ENCODE measurements around the gene SLC35B1. TPM values are rescaled to one million over a fixed set of nuclear protein-coding genes. Genes with fewer than 3 reads are reported as not detected.
A peak's percentile ranks its signal among the peaks of the same experiment; 100 is the strongest.

The SLC35B1 gene
- 10 to 100 TPM; 25.0 to 42.2 TPM for polyA plus RNA-seq

DNA sequence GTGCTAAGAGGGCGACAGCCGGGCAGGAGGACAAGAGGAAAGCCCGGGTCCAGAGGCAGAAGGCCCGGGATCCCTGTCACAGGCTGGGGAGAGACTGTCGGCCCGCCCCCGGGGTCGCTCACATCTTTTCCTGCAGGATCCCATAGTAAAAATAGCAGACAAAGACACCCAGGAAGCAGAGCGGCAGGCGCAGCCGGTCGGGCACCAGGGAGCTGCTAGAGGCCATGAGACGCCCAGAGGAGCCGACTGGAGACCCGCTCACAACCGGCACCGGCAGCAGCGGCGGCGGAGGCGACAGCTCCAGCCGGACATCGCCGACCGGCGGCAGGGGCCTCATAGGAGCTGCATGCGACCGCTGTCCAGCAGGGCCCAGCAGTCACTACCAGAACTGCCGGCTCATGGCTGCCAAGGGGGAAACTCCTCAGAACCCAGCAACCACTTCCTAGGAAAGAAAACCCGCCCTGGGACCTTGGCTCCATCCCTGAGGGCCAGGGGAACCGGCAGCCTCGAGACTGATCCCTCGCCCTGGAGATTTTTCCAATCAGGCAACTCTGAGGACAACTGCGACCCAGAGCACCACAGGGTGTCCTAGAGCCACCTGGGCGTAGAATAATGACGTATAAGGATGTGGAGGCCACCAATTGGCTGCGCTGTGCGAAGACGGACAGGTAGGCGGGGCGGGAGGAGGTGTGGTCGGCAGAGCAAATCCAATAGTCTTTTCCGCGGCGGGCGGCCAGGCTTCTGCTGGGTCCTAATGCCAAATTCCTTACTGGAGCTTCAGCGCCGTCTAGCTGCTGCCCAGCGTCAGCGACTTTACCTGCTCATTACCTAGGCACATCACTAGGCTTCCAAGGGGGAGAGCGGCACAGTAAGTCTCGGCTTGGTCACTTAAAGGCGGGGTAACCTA is at the start of gene SLC35B1:
SLC35B1 (minus strand) TSS at position 357 of the 907 bp plus-strand sequence; CDS start at position 226, 131 bp downstream.
- H3K4me3 ChIP-seq (ENCODE audit: low read depth in 1 of 2, low read length in 2 of 2), result peak within 1 kb of the TSS; percentile 74 to 96
- no peaks in the 10 kb centered on the region for H3K27me3 ChIP-seq (ENCODE audit: control insufficient read depth in 1 of 2, insufficient read depth in 2 of 2, low read length in 2 of 2)
- H3K27ac ChIP-seq (ENCODE audit: low read depth in 2 of 2, low read length in 1 of 2), result peak within 1 kb of the TSS; percentile 84 to 97
- H3K4me1 ChIP-seq (ENCODE audit: control insufficient read depth in 2 of 2, insufficient read depth in 2 of 2, low read length in 1 of 2), result peaks cover 2 to 4% of the 10 kb centered on the region in 2 donors
- 1% methylated on average over 53 of the region's 53 CpGs for WGBS, 2 donors
- peaks cover 14 to 20% of the 10 kb centered on the region in 2 donors for H3K36me3 ChIP-seq (ENCODE audit: control insufficient read depth in 2 of 2, insufficient read depth in 2 of 2, low read length in 1 of 2)
- no peaks in the 10 kb centered on the region for H3K9me3 ChIP-seq (ENCODE audit: control insufficient read depth in 2 of 2, insufficient read depth in 1 of 2, low read depth in 1 of 2, low read length in 1 of 2)

DNA sequence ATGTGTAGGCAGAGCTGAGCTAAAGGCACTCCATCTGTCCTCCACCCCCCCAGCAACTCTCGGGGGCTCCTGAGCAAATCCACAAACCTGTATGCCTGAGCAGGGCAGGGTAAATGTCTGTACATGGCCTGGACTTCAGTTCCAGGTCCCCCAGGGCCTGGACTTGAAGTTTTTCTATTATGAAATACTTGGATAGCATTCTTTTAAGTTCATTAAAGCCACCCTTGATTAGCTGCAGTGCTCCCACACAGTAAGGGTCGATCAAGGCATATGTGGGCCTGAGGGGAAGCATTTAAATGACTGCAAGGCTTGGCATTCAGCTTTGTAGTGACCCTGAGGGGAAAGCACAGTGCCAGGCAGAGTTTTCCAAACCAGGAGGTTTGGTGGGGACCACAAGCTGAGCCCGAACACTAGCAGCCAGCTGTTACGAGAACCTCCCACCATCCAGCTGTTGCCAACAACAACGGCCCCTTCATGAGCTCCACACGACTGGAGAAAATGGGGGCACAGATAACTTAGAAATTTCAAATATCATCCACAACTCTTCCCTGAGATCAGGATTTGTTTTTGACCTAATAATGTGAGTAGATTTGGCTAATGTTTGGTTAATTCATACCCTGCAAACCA is 49.5 kb upstream of the SLC35B1 start:
- no peak overlapping the region for H3K27ac ChIP-seq (ENCODE audit: low read depth in 2 of 2, low read length in 1 of 2)
- no peaks in the 10 kb centered on the region for H3K9me3 ChIP-seq (ENCODE audit: control insufficient read depth in 2 of 2, insufficient read depth in 1 of 2, low read depth in 1 of 2, low read length in 1 of 2)
- 73 to 74% methylated on average over 6 of the region's 6 CpGs for WGBS, 2 donors
- H3K27me3 ChIP-seq (ENCODE audit: control insufficient read depth in 1 of 2, insufficient read depth in 2 of 2, low read length in 2 of 2), result no peaks in the 10 kb centered on the region
- H3K4me1 ChIP-seq (ENCODE audit: control insufficient read depth in 2 of 2, insufficient read depth in 2 of 2, low read length in 1 of 2), result peaks cover 0 to 3% of the 10 kb centered on the region in 2 donors
- no peak overlapping the region for H3K4me3 ChIP-seq (ENCODE audit: low read depth in 1 of 2, low read length in 2 of 2)
- no peaks in the 10 kb centered on the region for H3K36me3 ChIP-seq (ENCODE audit: control insufficient read depth in 2 of 2, insufficient read depth in 2 of 2, low read length in 1 of 2)

GRCh38 chr17:49756323-49757150 is 48.8 kb upstream of the SLC35B1 start:
- H3K9me3 ChIP-seq (ENCODE audit: control insufficient read depth in 2 of 2, insufficient read depth in 1 of 2, low read depth in 1 of 2, low read length in 1 of 2), result no peaks in the 10 kb centered on the region
- no peaks in the 10 kb centered on the region for H3K27me3 ChIP-seq (ENCODE audit: control insufficient read depth in 1 of 2, insufficient read depth in 2 of 2, low read length in 2 of 2)
- H3K4me1 ChIP-seq (ENCODE audit: control insufficient read depth in 2 of 2, insufficient read depth in 2 of 2, low read length in 1 of 2), result peaks cover 0 to 3% of the 10 kb centered on the region in 2 donors
- no peak overlapping the region for H3K27ac ChIP-seq (ENCODE audit: low read depth in 2 of 2, low read length in 1 of 2)
- H3K4me3 ChIP-seq (ENCODE audit: low read depth in 1 of 2, low read length in 2 of 2), result no peak overlapping the region
- H3K36me3 ChIP-seq (ENCODE audit: control insufficient read depth in 2 of 2, insufficient read depth in 2 of 2, low read length in 1 of 2), result no peaks in the 10 kb centered on the region
- WGBS, 2 donors, result 88 to 92% methylated on average over 9 of the region's 9 CpGs

DNA sequence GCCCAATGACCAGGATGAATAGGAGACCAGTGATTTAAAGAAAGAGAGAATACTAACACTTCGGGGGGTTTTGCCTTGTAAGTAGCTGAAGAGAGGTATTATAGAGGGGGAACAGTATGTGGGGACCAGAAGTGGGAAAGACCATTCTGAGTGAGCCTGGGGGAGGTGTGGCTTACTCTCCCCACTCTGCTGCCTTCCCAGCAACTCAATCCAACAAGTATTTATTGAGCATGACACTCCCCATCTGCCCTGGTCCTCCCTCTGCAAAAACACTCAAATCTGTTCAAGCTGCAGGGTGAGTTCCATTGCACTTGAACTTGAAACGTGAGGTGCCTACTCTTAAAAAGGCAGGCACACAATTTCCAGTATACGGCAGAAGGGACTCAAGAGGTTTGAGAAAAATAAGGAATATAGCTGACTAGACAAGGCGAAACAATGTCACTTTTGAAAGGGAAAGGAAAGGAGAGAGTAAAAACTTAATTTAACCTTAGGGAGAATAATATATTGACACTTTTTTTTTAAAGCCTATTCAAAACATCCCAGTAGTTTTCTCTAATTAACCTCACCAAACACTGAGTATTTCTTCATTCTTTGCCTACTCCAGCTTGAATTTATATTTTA is 48.0 kb upstream of the SLC35B1 start:
- Histone ChIP-seq H3K36me3 (ENCODE audit: control insufficient read depth in 2 of 2, insufficient read depth in 2 of 2, low read length in 1 of 2) (no peaks in the 10 kb centered on the region), H3K4me3 (ENCODE audit: low read depth in 1 of 2, low read length in 2 of 2) (no peak overlapping the region), H3K9me3 (ENCODE audit: control insufficient read depth in 2 of 2, insufficient read depth in 1 of 2, low read depth in 1 of 2, low read length in 1 of 2) (no peaks in the 10 kb centered on the region), H3K4me1 (ENCODE audit: control insufficient read depth in 2 of 2, insufficient read depth in 2 of 2, low read length in 1 of 2) (peaks cover 0 to 3% of the 10 kb centered on the region in 2 donors), H3K27me3 (ENCODE audit: control insufficient read depth in 1 of 2, insufficient read depth in 2 of 2, low read length in 2 of 2) (no peaks in the 10 kb centered on the region), H3K27ac (ENCODE audit: low read depth in 2 of 2, low read length in 1 of 2) (no peak overlapping the region)
- WGBS, 2 donors, result 79 to 82% methylated on average over 4 of the region's 4 CpGs

DNA sequence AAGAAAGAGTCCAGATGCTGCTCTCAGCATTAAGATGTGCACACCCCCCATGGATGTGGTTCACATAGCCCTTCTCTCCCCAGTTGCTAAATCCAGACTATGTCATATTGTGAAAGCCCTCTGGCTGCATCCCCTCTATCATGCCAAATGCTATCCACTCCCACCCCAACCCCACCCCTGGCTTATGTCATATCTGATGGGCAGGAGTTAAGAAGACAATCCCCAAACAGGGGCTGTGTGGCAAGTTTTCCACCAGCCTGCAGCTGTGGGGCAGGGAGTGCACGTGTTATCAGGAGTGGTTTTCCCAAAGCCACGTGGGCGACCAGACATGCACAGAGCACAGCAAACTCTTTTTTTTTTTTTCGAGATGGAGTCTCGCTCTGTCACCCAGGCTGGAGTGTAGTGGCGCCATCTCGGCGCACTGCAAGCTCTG is 46.2 kb upstream of the SLC35B1 start:
- 69 to 81% methylated on average over 8 of the region's 8 CpGs for WGBS, 2 donors
- Histone ChIP-seq H3K4me3 (ENCODE audit: low read depth in 1 of 2, low read length in 2 of 2) (no peak overlapping the region), H3K36me3 (ENCODE audit: control insufficient read depth in 2 of 2, insufficient read depth in 2 of 2, low read length in 1 of 2) (no peaks in the 10 kb centered on the region), H3K9me3 (ENCODE audit: control insufficient read depth in 2 of 2, insufficient read depth in 1 of 2, low read depth in 1 of 2, low read length in 1 of 2) (no peaks in the 10 kb centered on the region), H3K27ac (ENCODE audit: low read depth in 2 of 2, low read length in 1 of 2) (no peak overlapping the region), H3K4me1 (ENCODE audit: control insufficient read depth in 2 of 2, insufficient read depth in 2 of 2, low read length in 1 of 2) (peaks cover 0 to 3% of the 10 kb centered on the region in 2 donors), H3K27me3 (ENCODE audit: control insufficient read depth in 1 of 2, insufficient read depth in 2 of 2, low read length in 2 of 2) (no peaks in the 10 kb centered on the region)

DNA sequence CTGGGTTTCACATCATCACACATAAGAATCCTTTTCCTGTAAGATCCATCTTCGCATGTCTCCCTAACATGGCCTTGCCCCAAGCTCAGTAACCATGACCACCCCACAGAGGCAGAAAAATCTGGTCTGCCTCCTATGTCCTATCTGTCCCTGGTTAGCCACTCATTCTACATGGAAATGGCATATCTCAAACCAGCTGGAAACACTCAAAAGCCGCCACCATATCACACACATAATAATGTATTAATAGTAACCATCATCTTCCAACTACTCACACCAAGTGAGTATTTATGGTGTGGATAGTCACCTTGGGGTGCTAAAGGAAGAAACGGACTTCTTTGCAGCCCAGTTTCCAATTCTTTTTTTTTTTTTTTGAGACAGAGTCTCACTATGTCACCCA is 44.7 kb upstream of the SLC35B1 start:
- Histone ChIP-seq H3K4me1 (ENCODE audit: control insufficient read depth in 2 of 2, insufficient read depth in 2 of 2, low read length in 1 of 2) (peaks cover 0 to 3% of the 10 kb centered on the region in 2 donors), H3K9me3 (ENCODE audit: control insufficient read depth in 2 of 2, insufficient read depth in 1 of 2, low read depth in 1 of 2, low read length in 1 of 2) (no peaks in the 10 kb centered on the region), H3K27ac (ENCODE audit: low read depth in 2 of 2, low read length in 1 of 2) (no peak overlapping the region), H3K4me3 (ENCODE audit: low read depth in 1 of 2, low read length in 2 of 2) (no peak overlapping the region), H3K27me3 (ENCODE audit: control insufficient read depth in 1 of 2, insufficient read depth in 2 of 2, low read length in 2 of 2) (no peaks in the 10 kb centered on the region), H3K36me3 (ENCODE audit: control insufficient read depth in 2 of 2, insufficient read depth in 2 of 2, low read length in 1 of 2) (no peaks in the 10 kb centered on the region)
- WGBS, 2 donors, result 86 to 94% methylated on average over 3 of the region's 3 CpGs

DNA sequence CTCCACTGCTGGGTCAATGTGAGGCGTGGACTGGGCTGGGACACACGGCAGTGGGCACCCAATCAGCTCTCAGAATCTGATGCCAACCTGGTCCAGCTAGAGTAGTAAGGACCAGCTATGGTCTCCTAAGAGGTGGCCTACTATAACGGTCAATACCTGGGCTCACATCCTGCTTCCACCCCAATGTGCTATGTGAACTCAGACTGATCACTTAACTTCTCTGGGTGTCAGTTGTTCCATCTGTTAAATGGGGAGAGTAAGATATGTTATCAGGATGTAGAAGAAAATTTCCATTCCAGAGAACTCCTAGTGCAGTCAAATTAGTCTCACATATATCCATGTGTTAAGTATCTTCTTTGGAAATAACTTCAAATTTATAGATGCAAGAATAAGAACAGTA is 42.0 kb upstream of the SLC35B1 start:
- 87 to 93% methylated on average over 3 of the region's 3 CpGs for WGBS, 2 donors
- no peaks in the 10 kb centered on the region for H3K9me3 ChIP-seq (ENCODE audit: control insufficient read depth in 2 of 2, insufficient read depth in 1 of 2, low read depth in 1 of 2, low read length in 1 of 2)
- no peaks in the 10 kb centered on the region for H3K4me1 ChIP-seq (ENCODE audit: control insufficient read depth in 2 of 2, insufficient read depth in 2 of 2, low read length in 1 of 2)
- H3K27ac ChIP-seq (ENCODE audit: low read depth in 2 of 2, low read length in 1 of 2), result no peak overlapping the region
- H3K4me3 ChIP-seq (ENCODE audit: low read depth in 1 of 2, low read length in 2 of 2), result no peak overlapping the region
- no peaks in the 10 kb centered on the region for H3K27me3 ChIP-seq (ENCODE audit: control insufficient read depth in 1 of 2, insufficient read depth in 2 of 2, low read length in 2 of 2)
- no peaks in the 10 kb centered on the region for H3K36me3 ChIP-seq (ENCODE audit: control insufficient read depth in 2 of 2, insufficient read depth in 2 of 2, low read length in 1 of 2)

DNA sequence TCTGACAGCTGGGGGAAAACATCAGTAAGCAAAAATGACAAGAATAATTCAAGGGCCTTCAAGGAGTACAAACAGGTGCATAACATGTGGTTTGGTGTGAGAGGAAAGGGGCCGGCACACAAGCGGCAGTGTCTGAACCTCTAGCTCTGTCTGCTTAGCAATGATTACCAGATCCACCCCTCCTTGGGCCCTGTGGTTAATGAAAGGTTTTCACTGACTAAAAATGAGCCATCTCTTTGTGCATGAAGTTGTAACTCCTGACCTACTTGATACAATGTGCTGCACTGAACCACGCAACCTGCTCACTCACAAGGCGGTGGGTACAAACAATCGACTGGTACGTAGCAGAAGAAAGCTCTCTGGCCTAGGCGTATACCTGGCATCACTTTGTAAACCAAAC is 41.0 kb upstream of the SLC35B1 start:
- Histone ChIP-seq H3K27me3 (ENCODE audit: control insufficient read depth in 1 of 2, insufficient read depth in 2 of 2, low read length in 2 of 2) (no peaks in the 10 kb centered on the region), H3K36me3 (ENCODE audit: control insufficient read depth in 2 of 2, insufficient read depth in 2 of 2, low read length in 1 of 2) (no peaks in the 10 kb centered on the region), H3K4me3 (ENCODE audit: low read depth in 1 of 2, low read length in 2 of 2) (no peak overlapping the region), H3K4me1 (ENCODE audit: control insufficient read depth in 2 of 2, insufficient read depth in 2 of 2, low read length in 1 of 2) (no peaks in the 10 kb centered on the region), H3K9me3 (ENCODE audit: control insufficient read depth in 2 of 2, insufficient read depth in 1 of 2, low read depth in 1 of 2, low read length in 1 of 2) (no peaks in the 10 kb centered on the region), H3K27ac (ENCODE audit: low read depth in 2 of 2, low read length in 1 of 2) (no peak overlapping the region)
- WGBS, 2 donors, result 80 to 87% methylated on average over 7 of the region's 7 CpGs

- Histone ChIP-seq H3K27ac (ENCODE audit: low read depth in 2 of 2, low read length in 1 of 2) (no peak overlapping the region), H3K36me3 (ENCODE audit: control insufficient read depth in 2 of 2, insufficient read depth in 2 of 2, low read length in 1 of 2) (no peaks in the 10 kb centered on the region), H3K9me3 (ENCODE audit: control insufficient read depth in 2 of 2, insufficient read depth in 1 of 2, low read depth in 1 of 2, low read length in 1 of 2) (no peaks in the 10 kb centered on the region), H3K4me1 (ENCODE audit: control insufficient read depth in 2 of 2, insufficient read depth in 2 of 2, low read length in 1 of 2) (no peaks in the 10 kb centered on the region), H3K27me3 (ENCODE audit: control insufficient read depth in 1 of 2, insufficient read depth in 2 of 2, low read length in 2 of 2) (no peaks in the 10 kb centered on the region), H3K4me3 (ENCODE audit: low read depth in 1 of 2, low read length in 2 of 2) (no peak overlapping the region)
- WGBS, 2 donors, result 79 to 83% methylated on average over 3 of the region's 3 CpGs
Measured at GRCh38 chr17:49748223-49748622, 40.5 kb upstream of the SLC35B1 start.

All from esophagus (tissue), 2 donors.